A172 (cell line): Measurements from ENCODE around the gene SEC62. TPM values are rescaled to one million over a fixed set of nuclear protein-coding genes. Genes with fewer than 3 reads are reported as not detected.

Experiments
- DNase-seq: peaks from one replicate; pipeline ENCODE4 v3.0.0-alpha.2; 2015; ENCODE audit warnings: low spot score
- total RNA-seq: library from RNA; depleted of rRNA; stranded (reverse); fragments of >200 nt; shearing (Covaris generic); gene quantifications from 2 replicates; pipeline ENCODE4 v1.2.3, GENCODE V29; 2014

SEC62 gene
- total RNA-seq, 1 experiment from 2014 or later: 37.2 TPM

GRCh38 chr3:169966951-169967915 is 626 bp downstream of the SEC62 start:
- DNase-seq: peak; percentile 28

GRCh38 chr3:169968224-169968885 is 1.7 kb downstream of the SEC62 start:
- DNase-seq: no peak

GRCh38 chr3:169969174-169970095 is 2.8 kb downstream of the SEC62 start:
- DNase-seq: no peak

GRCh38 chr3:169970847-169971246 is 4.2 kb downstream of the SEC62 start:
- no peak for DNase-seq

GRCh38 chr3:169971522-169971921 is 4.9 kb downstream of the SEC62 start:
- DNase-seq: no peak

- no peak for DNase-seq
Measured at GRCh38 chr3:169980055-169980454, 13.4 kb downstream of the SEC62 start.

GRCh38 chr3:169984292-169984691 is 17.7 kb downstream of the SEC62 start:
- no peak for DNase-seq

GRCh38 chr3:169990431-169990830 is 23.8 kb downstream of the SEC62 start:
- DNase-seq: no peak

GRCh38 chr3:169992156-169992555 is 25.5 kb downstream of the SEC62 start:
- no peak for DNase-seq

- DNase-seq: no peak
Measured at GRCh38 chr3:169992781-169993180, 26.2 kb downstream of the SEC62 start.

- DNase-seq: no peak
Measured at GRCh38 chr3:169993761-169994160, 27.2 kb downstream of the SEC62 start.

- DNase-seq: no peak
Measured at GRCh38 chr3:169996063-169996462, 29.5 kb downstream of the SEC62 start.

GRCh38 chr3:169998668-169999131 is 32.1 kb downstream of the SEC62 start:
- DNase-seq: no peak

GRCh38 chr3:169999433-169999832 is 32.8 kb downstream of the SEC62 start:
- DNase-seq: no peak

GRCh38 chr3:170000051-170000450 is 33.4 kb downstream of the SEC62 start:
- no peak for DNase-seq

- no peak for DNase-seq
Measured at GRCh38 chr3:170002231-170002630, 35.6 kb downstream of the SEC62 start.

- no peak for DNase-seq
Measured at GRCh38 chr3:170002879-170003278, 36.3 kb downstream of the SEC62 start.

- no peak for DNase-seq
Measured at GRCh38 chr3:170003881-170004356, 37.3 kb downstream of the SEC62 start.

GRCh38 chr3:170007031-170007663 is 40.5 kb downstream of the SEC62 start:
- peak; percentile 42 for DNase-seq

GRCh38 chr3:170010498-170010897 is 43.9 kb downstream of the SEC62 start:
- no peak for DNase-seq
